Astrocyte (in vitro differentiated cells and primary cell): ENCODE results near the gene LGALS3. TPM values are rescaled to one million over a fixed set of nuclear protein-coding genes. Genes with fewer than 3 reads are reported as not detected.

ENCODE experiments used
- DNase-seq: peaks from one replicate; pipeline ENCODE4 v3.0.0-alpha.2; 2010; ENCODE audit warnings: low read depth
- FAIRE-seq: peaks from 2 replicates; lab custom pipeline; 2011; peaks lifted over from hg19 to GRCh38; lab: Jason Lieb, UNC
- H2AFZ ChIP-seq: 2 replicates; pipeline ENCODE4 v1.6.0; 2012; ENCODE audit warnings: low read depth, low read length, inconsistent platforms
- H3K27ac ChIP-seq: 2 replicates; pipeline ENCODE4 v1.5.1; 2011; ENCODE audit warnings: low read depth, low read length, inconsistent platforms
- H3K27me3 ChIP-seq: 2 replicates; pipeline ENCODE4 v1.6.0; 2011; ENCODE audit warnings: low read length, inconsistent platforms; ENCODE audit not compliant: insufficient read depth
- H3K36me3 ChIP-seq: 2 replicates; pipeline ENCODE4 v1.5.1; 2011; ENCODE audit warnings: low read length, inconsistent platforms; ENCODE audit not compliant: insufficient read depth
- H3K4me1 ChIP-seq: 2 replicates; pipeline ENCODE4 v1.5.1; 2011; ENCODE audit warnings: low read length, inconsistent platforms; ENCODE audit not compliant: insufficient read depth
- H3K4me2 ChIP-seq: 2 replicates; pipeline ENCODE4 v1.6.0; 2012; ENCODE audit warnings: low read length, inconsistent platforms
- H3K4me3 ChIP-seq: 2 replicates; pipeline ENCODE4 v1.5.1; 2011; ENCODE audit warnings: low read depth, mild to moderate bottlenecking, low read length, inconsistent platforms; ENCODE audit not compliant: insufficient read depth
- H3K79me2 ChIP-seq: 2 replicates; pipeline ENCODE4 v1.6.0; 2012; ENCODE audit warnings: mild to moderate bottlenecking, low read length, inconsistent platforms; ENCODE audit not compliant: insufficient read depth
- H3K9ac ChIP-seq: 2 replicates; pipeline ENCODE4 v1.6.0; 2012; ENCODE audit warnings: mild to moderate bottlenecking, low read length, inconsistent platforms
- H3K9me3 ChIP-seq: 2 replicates; pipeline ENCODE4 v1.5.1; 2012; ENCODE audit warnings: low read depth, mild to moderate bottlenecking, low read length, inconsistent platforms; ENCODE audit not compliant: insufficient read depth
- H4K20me1 ChIP-seq: 2 replicates; pipeline ENCODE4 v1.6.0; 2012; ENCODE audit warnings: low read length, inconsistent platforms; ENCODE audit not compliant: insufficient read depth
- H3K27ac Mint-ChIP-seq: one replicate; pipeline ENCODE4 v1.8.0; 2021; ENCODE audit warnings: mild to moderate bottlenecking, mixed read lengths; ENCODE audit not compliant: unreplicated experiment
- H3K27me3 Mint-ChIP-seq: one replicate; pipeline ENCODE4 v1.8.0; 2021; ENCODE audit warnings: low read depth, mixed read lengths; ENCODE audit not compliant: unreplicated experiment
- H3K36me3 Mint-ChIP-seq: one replicate; pipeline ENCODE4 v1.8.0; 2021; ENCODE audit warnings: low read depth, mixed read lengths; ENCODE audit not compliant: unreplicated experiment
- H3K4me1 Mint-ChIP-seq: one replicate; pipeline ENCODE4 v1.8.0; 2021; ENCODE audit warnings: low read depth, mixed read lengths; ENCODE audit not compliant: unreplicated experiment
- H3K4me3 Mint-ChIP-seq: one replicate; pipeline ENCODE4 v1.8.0; 2021; ENCODE audit warnings: mild to moderate bottlenecking, moderate library complexity, mixed read lengths; ENCODE audit not compliant: unreplicated experiment
- H3K9me3 Mint-ChIP-seq: one replicate; pipeline ENCODE4 v1.8.0; 2021; ENCODE audit warnings: mild to moderate bottlenecking, mixed read lengths; ENCODE audit not compliant: unreplicated experiment
- CTCF ChIP-seq: IDR thresholded peaks from 2 replicates; pipeline ENCODE4 v1.5.1; 2011; ENCODE audit warnings: low read depth, mild to moderate bottlenecking, inconsistent platforms, low read length, moderate library complexity; ENCODE audit not compliant: insufficient read depth
- EZH2 ChIP-seq: IDR thresholded peaks from 2 replicates; pipeline ENCODE4 v1.6.1; 2012; ENCODE audit warnings: mild to moderate bottlenecking, low read length, inconsistent platforms; ENCODE audit not compliant: insufficient read depth
- total RNA-seq: library from RNA; stranded (reverse); gene quantifications from 2 replicates; pipeline ENCODE4 v1.2.1, GENCODE V29; 2021

LGALS3 gene
- total RNA-seq, 1 donor from 2014 or later, result 37.4 TPM

GRCh38 chr14:55139696-55140509, 10.9 kb downstream of the LGALS3 start:
- no peak overlapping the region for H3K4me3 ChIP-seq
- H3K4me2 ChIP-seq, result no peak overlapping the region
- no peak overlapping the region for H3K9ac ChIP-seq
- H3K27ac Mint-ChIP-seq, result no peak overlapping the region
- DNase-seq (no peak), FAIRE-seq (no peak)
- H2AFZ ChIP-seq, result no peak overlapping the region
- H3K9me3 Mint-ChIP-seq, result no peaks in the 10 kb centered on the region
- H3K4me3 Mint-ChIP-seq, result no peak overlapping the region
- peaks cover 3% of the 10 kb centered on the region for H3K4me1 Mint-ChIP-seq
- peaks cover 38% of the 10 kb centered on the region for H3K36me3 ChIP-seq
- peaks cover 10% of the 10 kb centered on the region for H3K36me3 Mint-ChIP-seq
- no peaks in the 10 kb centered on the region for H3K27me3 ChIP-seq
- no peaks in the 10 kb centered on the region for H3K9me3 ChIP-seq
- H3K27ac ChIP-seq, result no peak overlapping the region
- H3K4me1 ChIP-seq, result peaks cover 21% of the 10 kb centered on the region
- H4K20me1 ChIP-seq, result peaks cover 5% of the 10 kb centered on the region
- peaks cover 33% of the 10 kb centered on the region for H3K79me2 ChIP-seq
- TF ChIP-seq EZH2 (no peak), CTCF (no peak)
- no peaks in the 10 kb centered on the region for H3K27me3 Mint-ChIP-seq

GRCh38 chr14:55141825-55142224, 12.8 kb downstream of the LGALS3 start:
- H2AFZ ChIP-seq, result no peak overlapping the region
- Mint-ChIP-seq H3K27me3 (no peaks in the 10 kb centered on the region), H3K4me1 (peaks cover 1% of the 10 kb centered on the region), H3K9me3 (no peaks in the 10 kb centered on the region), H3K27ac (no peak overlapping the region), H3K36me3 (peaks cover 10% of the 10 kb centered on the region), H3K4me3 (no peak overlapping the region)
- no peak overlapping the region for H3K4me3 ChIP-seq
- TF ChIP-seq CTCF (no peak), EZH2 (no peak)
- peaks cover 46% of the 10 kb centered on the region for H3K36me3 ChIP-seq
- no peak for FAIRE-seq
- peaks cover 12% of the 10 kb centered on the region for H3K4me1 ChIP-seq
- H3K4me2 ChIP-seq, result no peak overlapping the region
- no peaks in the 10 kb centered on the region for H3K27me3 ChIP-seq
- H4K20me1 ChIP-seq, result no peaks in the 10 kb centered on the region
- no peaks in the 10 kb centered on the region for H3K9me3 ChIP-seq
- DNase-seq, result no peak
- H3K9ac ChIP-seq, result no peak overlapping the region
- no peak overlapping the region for H3K27ac ChIP-seq
- H3K79me2 ChIP-seq, result peaks cover 16% of the 10 kb centered on the region

- no peaks in the 10 kb centered on the region for H3K4me1 Mint-ChIP-seq
- H3K27me3 Mint-ChIP-seq, result no peaks in the 10 kb centered on the region
- H4K20me1 ChIP-seq, result no peaks in the 10 kb centered on the region
- DNase-seq (no peak), FAIRE-seq (no peak)
- H3K4me3 ChIP-seq, result no peak overlapping the region
- H3K9me3 ChIP-seq, result no peaks in the 10 kb centered on the region
- H3K27me3 ChIP-seq, result no peaks in the 10 kb centered on the region
- H3K36me3 Mint-ChIP-seq, result peaks cover 10% of the 10 kb centered on the region
- peaks cover 14% of the 10 kb centered on the region for H3K79me2 ChIP-seq
- no peak overlapping the region for H3K27ac Mint-ChIP-seq
- peaks cover 46% of the 10 kb centered on the region for H3K36me3 ChIP-seq
- H3K4me2 ChIP-seq, result no peak overlapping the region
- H3K4me1 ChIP-seq, result peaks cover 5% of the 10 kb centered on the region
- H3K4me3 Mint-ChIP-seq, result no peak overlapping the region
- H3K27ac ChIP-seq, result no peak overlapping the region
- no peak for TF ChIP-seq CTCF
- TF ChIP-seq EZH2, result no peak
- no peak overlapping the region for H2AFZ ChIP-seq
- no peak overlapping the region for H3K9ac ChIP-seq
- H3K9me3 Mint-ChIP-seq, result no peaks in the 10 kb centered on the region
Measured at GRCh38 chr14:55142466-55142865, 13.4 kb downstream of the LGALS3 start.
